ENCODE measurements around the gene KRTAP5-2.

DNA sequence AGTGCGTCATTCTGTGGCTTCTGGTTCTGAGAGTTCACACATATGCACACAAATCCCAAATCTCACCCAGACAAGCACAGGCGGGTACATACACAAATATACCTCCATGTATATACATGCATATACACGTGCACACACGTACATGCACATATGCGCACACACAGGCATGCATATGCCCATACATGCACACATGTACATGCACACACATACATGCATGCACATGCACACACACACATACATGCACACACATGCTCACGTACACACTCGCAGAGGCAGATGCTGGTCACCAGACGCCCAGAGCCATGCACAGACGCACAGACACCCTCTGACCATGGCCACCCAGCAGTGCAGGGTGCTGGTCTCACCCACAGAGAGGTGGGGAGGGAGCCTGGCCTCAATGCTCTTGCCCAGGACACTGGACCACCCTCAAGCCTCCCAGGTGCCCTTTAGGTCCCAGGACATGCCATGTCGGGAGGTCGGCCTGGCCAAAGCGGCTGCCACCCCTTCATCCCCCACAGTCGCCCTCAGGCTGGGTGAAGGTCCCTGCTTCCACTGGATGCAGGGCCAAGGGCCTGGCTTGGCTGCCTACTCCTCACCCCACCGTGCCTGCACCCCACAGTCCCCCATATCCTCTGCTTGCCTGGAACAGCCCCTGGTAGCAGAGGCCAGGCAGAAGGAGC lies 35.5 kb downstream of the KRTAP5-2 start:
- no peak for TF ChIP-seq POLR2A (IDR thresholded peaks at IDR 0.05)
- TF ChIP-seq, protein P1, sequence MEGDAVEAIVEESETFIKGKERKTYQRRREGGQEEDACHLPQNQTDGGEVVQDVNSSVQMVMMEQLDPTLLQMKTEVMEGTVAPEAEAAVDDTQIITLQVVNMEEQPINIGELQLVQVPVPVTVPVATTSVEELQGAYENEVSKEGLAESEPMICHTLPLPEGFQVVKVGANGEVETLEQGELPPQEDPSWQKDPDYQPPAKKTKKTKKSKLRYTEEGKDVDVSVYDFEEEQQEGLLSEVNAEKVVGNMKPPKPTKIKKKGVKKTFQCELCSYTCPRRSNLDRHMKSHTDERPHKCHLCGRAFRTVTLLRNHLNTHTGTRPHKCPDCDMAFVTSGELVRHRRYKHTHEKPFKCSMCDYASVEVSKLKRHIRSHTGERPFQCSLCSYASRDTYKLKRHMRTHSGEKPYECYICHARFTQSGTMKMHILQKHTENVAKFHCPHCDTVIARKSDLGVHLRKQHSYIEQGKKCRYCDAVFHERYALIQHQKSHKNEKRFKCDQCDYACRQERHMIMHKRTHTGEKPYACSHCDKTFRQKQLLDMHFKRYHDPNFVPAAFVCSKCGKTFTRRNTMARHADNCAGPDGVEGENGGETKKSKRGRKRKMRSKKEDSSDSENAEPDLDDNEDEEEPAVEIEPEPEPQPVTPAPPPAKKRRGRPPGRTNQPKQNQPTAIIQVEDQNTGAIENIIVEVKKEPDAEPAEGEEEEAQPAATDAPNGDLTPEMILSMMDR (IDR thresholded peaks at IDR 0.05), result no peak

All from breast epithelium (tissue), 3 donors.